Activated naive CD4-positive, alpha-beta T cell treated with anti-CD3 and anti-CD28 coated beads, Interleukin-2, amount 50 U/mL, for 16 hours (primary cell): ENCODE measurements around the gene IGFBP2.

Experiments
- DNase-seq: peaks from one replicate; pipeline ENCODE4 v3.0.0-alpha.2; 2020

IGFBP2 gene

GRCh38 chr2:216616083-216616678, 17.0 kb upstream of the IGFBP2 start:
- DNase-seq: no peak

DNA sequence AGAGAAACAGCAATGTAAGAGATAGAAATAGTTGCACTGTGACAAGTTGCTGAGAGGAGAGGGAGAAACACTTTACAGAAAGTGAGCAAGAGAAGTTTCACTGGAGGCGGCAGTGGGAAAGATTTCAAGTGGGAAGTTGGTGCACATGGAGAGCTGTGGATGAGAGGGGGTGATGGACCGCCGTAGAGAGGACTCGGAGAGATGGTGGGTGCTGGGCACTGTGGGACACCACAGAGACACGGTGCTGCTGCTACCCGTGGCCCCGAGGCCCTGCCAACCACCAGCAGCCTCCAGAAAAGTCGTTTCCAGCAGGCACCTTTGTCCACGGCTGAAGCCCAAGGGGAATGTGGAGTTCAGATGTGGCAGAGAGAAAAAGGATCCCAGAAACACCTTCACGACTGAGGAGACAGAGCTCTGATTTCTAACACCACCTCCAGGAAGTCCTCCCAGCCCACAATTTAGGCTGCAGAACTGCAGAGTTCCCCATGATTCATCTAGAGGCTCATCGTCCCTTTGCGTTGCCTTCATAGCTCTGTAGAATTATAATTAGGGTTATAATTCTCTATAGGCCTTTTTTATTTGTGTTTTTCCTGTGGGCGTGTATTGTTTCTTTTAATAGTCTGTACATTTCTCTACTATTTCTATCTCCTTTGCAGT, 15.9 kb upstream of the IGFBP2 start:
- no peak for DNase-seq

GRCh38 chr2:216618785-216619184, 14.4 kb upstream of the IGFBP2 start:
- DNase-seq: no peak

DNA sequence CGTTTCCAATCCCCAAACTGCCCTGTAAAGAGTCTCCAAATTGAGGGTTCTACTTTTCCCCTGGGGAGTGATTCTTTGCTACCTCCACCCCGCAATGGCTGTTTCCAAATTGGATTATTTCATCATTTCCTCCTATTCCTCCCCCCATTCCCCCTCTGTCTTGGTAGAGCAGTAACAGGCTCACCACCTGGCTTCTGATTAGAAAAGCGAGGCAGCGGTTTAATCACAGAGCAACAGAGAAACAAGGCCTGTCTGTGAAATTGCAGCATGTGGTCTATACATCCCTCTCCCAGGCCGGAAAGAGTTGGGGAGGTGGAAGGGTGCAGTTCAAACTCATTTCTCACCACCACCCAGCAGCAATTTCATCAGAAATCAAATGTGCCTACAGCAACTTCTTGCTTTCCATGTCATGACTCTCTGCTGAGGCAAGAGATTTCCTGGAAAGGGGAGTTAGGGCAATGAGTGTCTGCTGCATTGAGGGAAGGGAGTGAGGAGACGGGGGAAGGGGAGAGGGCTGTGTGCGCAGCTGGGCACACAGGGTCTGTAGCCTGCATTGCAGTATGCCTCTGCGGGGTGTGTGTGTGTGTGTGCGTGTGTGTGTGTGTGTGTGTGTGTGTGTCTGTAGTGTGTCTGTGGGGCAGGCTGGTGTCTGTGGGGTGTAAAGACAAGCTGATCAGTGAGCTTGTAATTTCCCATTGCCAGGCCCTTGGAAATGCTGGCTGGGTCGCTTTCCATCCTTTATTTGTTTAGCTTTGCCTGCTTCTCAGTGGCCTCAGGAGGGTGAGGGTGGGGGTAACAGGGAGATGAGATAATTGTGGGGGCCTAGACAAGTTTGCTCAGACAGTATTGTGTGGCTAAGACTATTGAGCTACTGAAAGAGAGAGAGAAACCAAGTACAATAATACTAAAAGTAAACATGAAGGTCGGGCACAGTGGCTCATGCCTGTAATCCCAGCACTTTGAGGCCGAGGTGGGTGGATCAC, 13.5 kb upstream of the IGFBP2 start:
- no peak for DNase-seq

DNA sequence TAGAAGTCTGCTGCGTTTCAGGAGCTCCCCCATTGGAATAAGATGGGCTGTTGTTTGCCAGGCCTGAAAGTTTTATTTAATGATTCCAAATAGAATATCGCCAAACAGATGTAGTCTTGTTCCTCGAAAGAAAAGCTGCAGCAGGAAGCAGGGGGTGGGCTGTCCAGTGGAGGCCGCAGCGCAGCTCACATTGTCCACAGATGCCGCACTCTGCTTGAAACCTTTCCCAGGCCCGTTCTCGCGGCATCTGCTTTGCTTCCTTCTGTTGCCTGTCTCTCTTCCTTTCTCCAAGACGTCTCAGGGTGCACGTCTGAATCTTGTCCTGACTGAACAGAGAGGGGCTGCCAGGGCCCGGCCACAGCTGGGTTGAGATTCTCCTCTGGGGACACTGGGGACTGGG, 12.4 kb upstream of the IGFBP2 start:
- DNase-seq: no peak

GRCh38 chr2:216621292-216621691, 11.9 kb upstream of the IGFBP2 start:
- DNase-seq: no peak

DNA sequence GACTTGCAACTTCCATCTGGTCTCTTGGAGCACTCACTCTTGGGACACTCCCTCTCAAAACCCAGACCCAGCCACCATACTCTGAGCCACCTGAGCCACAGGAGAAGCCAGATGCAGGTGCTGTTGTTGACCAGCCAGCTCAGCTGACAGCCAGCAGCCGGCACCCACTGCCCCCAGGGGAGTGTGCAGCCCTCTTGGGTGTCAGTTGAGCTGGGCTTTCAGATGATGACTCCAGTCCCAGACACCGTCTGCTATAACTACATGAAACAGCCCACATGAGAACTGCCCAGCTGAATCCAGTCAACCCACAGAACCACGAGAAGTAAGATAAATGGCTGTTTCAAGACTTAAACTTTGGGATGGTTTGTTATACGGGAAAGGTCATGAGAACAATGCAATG, 10.7 kb upstream of the IGFBP2 start:
- no peak for DNase-seq

DNA sequence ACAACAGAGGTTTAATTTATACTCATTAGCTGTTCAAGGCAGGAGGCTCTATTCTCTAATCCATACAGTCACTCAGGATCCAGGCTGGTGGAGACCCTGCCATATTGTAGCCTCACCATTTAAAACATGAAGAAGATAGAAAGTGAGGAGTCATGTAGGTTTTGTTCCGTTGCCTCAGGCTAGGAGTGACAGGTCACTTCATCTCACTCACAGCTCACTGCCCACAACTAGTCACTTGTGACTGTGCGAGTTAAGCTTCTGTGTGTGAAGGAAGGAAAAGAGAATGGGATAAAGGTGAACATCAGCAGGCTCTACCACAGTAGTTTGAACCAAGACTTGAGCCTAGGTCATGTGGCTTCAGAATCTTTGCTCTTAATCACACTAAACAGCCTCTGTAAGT, 9.0 kb upstream of the IGFBP2 start:
- no peak for DNase-seq

DNA sequence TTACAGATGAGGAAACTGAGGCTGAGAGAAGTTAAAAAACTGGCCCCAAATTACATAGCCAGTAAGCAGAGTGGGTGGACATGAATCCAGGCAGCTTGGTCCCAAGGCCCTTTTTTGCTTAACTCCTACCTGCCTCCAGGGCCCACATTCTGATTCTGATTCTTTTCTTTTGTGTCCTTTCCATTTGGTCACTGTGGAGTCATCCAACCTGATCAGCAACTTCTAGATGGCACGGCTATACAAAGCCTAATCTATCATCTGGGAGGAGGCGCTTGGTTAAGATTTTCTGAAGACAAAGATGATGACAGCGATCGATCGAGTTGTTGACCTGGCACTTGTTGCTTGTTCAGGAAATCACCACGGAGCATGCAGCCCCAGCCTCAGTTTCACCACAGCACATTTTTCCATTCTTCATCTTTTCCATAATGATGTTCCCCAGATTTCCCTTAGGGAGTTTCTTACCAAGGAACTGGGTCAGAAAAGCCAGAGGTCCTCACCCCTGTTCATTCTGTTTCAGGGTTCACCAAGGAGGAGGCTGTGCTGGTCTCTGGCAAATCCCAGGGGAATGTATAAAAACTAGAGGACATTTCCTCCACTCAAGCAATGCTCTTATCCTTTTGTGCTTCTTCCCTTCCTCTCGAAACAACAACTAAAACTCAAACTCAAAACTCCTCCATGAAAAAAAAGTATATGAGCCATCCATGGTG, 6.9 kb upstream of the IGFBP2 start:
- no peak for DNase-seq

DNA sequence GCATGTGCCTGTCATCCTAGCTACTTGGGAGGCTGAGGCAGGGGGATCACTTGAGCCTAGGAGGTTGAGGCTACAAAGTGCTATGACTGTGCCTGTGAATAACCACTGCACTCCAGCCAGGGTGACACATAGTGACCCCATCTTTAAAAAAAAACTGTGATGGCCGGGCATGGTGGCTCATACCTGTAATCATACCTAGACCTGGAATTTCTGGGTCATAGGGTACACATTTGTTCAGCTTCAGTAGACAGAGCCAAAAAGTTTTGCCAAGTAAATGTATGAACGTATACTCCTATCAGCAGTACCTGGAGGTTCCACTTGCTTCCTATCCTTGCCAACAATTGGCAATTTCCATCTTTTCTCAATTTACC, 6.4 kb upstream of the IGFBP2 start:
- DNase-seq: no peak

DNA sequence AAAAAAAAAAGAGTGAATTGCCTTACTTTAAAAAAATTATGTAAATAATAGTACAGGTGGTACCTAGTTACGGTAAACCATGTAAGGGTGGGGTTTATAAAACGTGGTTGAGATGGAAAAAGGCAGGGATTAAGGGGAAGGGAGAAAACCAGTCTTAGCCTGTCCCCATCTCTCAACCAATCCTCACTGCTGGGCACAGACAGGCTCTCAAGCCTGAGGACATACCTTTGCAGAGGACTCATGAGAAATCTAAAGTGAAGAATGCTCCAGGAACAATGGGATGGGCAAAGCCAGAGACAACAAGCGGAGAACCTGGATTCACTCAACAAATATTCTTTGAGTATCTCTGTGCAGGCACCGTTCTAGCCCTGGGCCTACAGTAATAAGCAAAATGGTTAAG, 3.4 kb upstream of the IGFBP2 start:
- no peak for DNase-seq

DNA sequence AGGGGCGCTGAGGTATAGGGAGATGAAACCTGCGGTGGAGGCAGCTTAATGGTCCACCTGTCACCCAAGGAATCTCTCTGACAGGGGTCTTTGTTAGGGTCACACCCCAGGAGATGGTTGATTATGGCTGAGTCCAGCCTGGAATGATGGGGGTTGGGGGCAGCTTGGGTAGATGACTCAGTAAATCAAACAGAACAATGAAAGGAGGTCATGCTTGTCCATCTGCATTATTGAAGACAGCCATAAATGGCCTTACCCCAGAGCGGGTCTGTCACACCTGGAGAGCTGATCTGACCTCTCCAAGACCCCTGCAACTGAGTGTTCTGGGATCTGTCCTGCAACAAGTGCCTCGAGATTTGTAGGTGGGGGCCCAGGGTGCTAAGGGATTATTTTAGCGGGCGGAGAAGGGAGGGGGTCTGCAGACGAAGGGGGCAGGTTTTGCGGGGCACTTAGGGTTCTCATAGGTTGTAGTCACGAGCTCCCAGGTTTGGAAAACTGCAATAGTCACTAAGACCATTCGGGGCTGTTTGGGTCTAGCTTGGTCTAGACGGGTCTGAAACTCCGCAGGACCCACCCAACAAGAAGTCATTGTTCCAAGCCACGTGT, 771 bp upstream of the IGFBP2 start:
- DNase-seq: no peak

- no peak for DNase-seq
These were observed 573 bp downstream of the IGFBP2 start for GRCh38 chr2:216633616-216634369.

- no peak for DNase-seq
These were observed 1.3 kb downstream of the IGFBP2 start for GRCh38 chr2:216634370-216635148.

- no peak for DNase-seq
These were observed 2.0 kb downstream of the IGFBP2 start for GRCh38 chr2:216635171-216635570.

DNA sequence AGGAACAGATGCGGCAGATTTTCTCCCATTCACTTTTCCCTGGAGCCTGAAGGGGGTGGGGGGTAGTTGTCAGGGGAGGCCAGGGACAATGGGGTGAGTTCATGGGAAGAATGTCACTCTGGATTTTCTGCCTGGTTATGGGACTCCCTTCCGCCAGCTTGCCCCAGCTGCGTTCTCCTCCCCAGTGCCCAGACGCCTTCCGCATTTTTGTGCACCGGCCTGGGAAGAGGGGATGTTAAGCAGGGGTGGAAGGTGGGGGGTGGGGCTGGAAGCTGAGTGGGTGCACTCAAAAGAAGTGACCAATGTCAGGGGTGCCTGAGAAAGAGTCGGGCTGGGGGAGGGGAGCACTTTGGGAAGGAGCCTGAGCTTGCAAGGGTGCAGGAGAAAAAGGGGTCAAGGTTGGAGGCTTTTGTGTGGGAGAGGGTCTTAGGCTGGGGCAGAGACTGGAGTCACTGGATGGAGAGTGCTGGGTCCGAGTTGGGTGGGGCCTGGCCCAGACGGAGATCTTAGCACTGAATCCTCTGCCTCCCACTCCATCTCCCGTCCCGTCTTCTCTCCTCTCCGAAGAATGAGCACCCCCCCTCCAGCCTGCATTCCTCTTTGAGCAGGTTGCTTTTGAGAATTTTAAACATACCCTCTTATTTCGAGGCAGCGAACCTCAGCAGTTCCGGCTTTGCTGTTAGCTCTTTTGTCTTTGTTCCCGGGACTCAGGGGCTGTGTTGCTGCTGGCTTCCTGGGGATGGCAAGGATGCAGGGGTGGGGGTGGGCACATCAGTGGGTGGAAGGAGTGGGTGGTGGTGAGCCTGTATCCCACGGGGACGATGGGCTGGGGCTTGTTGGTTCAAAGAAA, 2.7 kb downstream of the IGFBP2 start:
- DNase-seq: no peak

DNA sequence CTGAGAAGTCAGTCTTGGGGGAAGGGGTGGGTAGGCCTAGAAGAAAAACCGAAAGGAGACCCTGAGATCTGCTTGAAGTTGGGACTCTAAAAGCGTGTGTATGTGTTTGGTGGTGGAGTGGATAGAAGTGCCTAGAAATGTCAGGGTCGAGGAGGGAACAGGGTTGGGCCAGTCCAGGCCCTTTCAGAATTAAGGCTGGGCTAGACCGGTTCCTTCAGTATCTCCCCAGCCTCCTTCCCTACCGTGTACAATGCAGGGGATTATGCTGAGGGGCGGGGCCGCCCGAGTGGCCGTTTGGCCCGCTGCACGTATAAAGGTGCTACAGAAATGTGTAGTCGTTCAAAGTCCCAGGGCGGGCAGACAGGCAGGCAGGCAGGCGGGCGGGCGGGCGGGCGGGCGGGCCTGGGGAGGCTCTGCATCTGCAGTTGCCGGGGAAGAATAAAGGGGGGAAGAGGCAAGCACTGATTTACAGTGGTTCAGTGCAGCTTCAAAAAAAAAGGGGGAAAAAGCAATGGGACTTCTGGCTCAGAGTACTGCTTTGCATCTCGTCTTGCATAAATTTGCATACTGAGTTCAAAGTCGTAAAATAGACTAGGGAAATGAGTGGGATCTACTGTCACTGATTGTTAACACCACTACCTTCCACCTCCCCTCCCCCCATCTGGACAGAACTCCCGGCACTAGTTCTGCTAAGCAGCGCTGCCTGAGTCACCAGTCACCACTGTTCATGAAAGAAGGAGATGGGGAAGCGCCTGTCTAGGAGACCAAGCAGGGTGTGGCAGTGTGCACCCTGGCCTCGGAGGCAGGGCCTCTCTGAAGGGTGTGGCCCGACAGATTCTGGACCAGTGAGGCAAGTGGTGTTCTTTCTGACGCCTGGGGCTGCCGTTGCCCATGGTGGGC, 3.6 kb downstream of the IGFBP2 start:
- DNase-seq: no peak

DNA sequence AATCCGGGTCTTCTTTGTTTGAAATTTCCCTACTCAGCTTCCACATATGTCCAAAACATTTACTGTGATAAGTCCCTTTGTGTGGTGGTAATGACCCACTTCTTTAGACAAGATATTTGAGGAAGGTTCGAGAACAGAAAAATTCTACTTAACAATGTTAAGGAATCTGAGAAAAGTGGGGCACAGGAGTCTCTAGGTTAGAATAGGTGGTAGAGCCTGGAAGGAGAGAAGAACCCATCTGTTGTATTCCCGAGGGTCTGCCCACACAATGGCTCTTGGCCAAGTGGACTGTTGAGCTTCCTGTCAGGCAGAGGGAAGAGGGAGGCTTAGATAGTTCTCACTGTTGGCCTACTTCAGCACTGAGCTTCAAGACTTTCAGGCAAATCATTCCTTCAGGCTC, 4.3 kb downstream of the IGFBP2 start:
- no peak for DNase-seq

- no peak for DNase-seq
These were observed 10.9 kb downstream of the IGFBP2 start for GRCh38 chr2:216643986-216644659.
